HEK293 (cell line): ENCODE data around the gene AKAP12.

ENCODE experiments used
- CTCF ChIP-seq: fragments of 450-650 bp; formaldehyde crosslinking; IDR thresholded peaks from 2 replicates; pipeline ENCODE4 v1.5.1; 2016; ENCODE audit warnings: missing biosample characterization, missing genetic modification characterization
- ELK4 ChIP-seq: IDR thresholded peaks from 2 replicates; pipeline ENCODE4 v1.6.1; 2011; ENCODE audit warnings: mild to moderate bottlenecking, low read depth, low read length, borderline replicate concordance
- HOXA7 ChIP-seq: sonication (generic); formaldehyde crosslinking; IDR thresholded peaks from 2 replicates; pipeline ENCODE4 v1.8.1; 2022; ENCODE audit warnings: missing genetic modification reagents, borderline replicate concordance
- REPIN1 ChIP-seq: fragments of 450-650 bp; formaldehyde crosslinking; IDR thresholded peaks from 2 replicates; pipeline ENCODE4 v1.5.1; 2017; ENCODE audit warnings: missing biosample characterization, missing genetic modification characterization, low read depth
- ZFP3 ChIP-seq: fragments of 450-650 bp; formaldehyde crosslinking; IDR thresholded peaks from 2 replicates; pipeline ENCODE4 v1.5.1; 2016; ENCODE audit warnings: low read depth, missing biosample characterization, missing genetic modification characterization
- ZFP41 ChIP-seq: fragments of 450-650 bp; formaldehyde crosslinking; IDR thresholded peaks from 2 replicates; pipeline ENCODE4 v1.5.1; 2016; ENCODE audit warnings: missing biosample characterization, missing genetic modification characterization, borderline replicate concordance
- ZNF140 ChIP-seq: fragments of 450-650 bp; formaldehyde crosslinking; IDR thresholded peaks from 2 replicates; pipeline ENCODE4 v1.5.1; 2016; ENCODE audit warnings: missing biosample characterization, missing genetic modification characterization
- ZNF155 ChIP-seq: fragments of 450-650 bp; formaldehyde crosslinking; IDR thresholded peaks from 2 replicates; pipeline ENCODE4 v1.5.1; 2016; ENCODE audit warnings: missing biosample characterization, missing genetic modification characterization
- ZNF704 ChIP-seq: fragments of 450-650 bp; formaldehyde crosslinking; IDR thresholded peaks from 2 replicates; pipeline ENCODE4 v1.5.1; 2016; ENCODE audit warnings: missing biosample characterization, missing genetic modification characterization
- ZNF768 ChIP-seq: fragments of 450-650 bp; formaldehyde crosslinking; IDR thresholded peaks from 2 replicates; pipeline ENCODE4 v1.5.1; 2018; ENCODE audit warnings: missing biosample characterization, mild to moderate bottlenecking, missing genetic modification characterization

- TF ChIP-seq ZNF155 (tag by site-specific recombination) (no peak), ZNF704 (tag by site-specific recombination) (no peak), REPIN1 (tag by site-specific recombination) (no peak), ZNF140 (tag by site-specific recombination) (no peak), ZNF768 (tag by site-specific recombination) (no peak), CTCF (no peak), HOXA7 (no peak), ELK4 (no peak), ZFP41 (no peak), ZFP3 (tag by site-specific recombination) (no peak)
Measured at GRCh38 chr6:151239603-151240035, at the start of gene AKAP12.
